ENCODE measurements around the gene PRKN. TPM values are rescaled to one million over a fixed set of nuclear protein-coding genes. Genes with fewer than 3 reads are reported as not detected.

Gene PRKN
- total and polyA plus RNA-seq, 2 experiments from 2014 or later = 1.2 to 2.3 TPM

DNA sequence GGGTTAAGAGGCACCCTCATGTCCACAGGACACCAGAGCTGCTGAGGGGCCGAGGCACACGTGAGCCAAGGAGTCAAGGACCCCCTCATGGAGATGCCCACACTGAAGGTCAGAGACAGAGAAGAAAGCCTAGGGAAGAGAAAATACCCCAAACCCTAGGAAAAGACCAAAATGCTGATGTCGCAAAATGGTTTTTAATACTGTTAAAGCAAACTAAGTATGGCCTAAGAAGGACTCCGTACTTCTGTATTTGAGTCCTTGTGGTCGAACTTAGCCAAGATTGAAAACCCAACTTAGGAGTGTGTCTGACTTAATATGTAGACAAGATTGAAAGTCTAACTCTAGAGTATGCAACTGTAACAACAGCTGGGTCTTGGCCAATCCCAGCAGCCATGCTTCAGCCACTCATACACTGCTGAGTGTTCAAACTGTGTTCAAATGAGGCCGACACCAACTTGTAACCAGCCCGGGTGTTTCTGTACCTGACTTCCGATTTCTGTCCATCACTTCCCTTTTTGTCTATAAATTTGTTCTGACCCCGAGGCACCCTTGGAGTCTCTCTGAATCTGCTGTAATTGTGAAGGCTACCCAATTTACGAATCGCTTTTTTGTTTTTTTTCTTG lies 1361.2 kb downstream of the PRKN start:
- DNase-seq = no peak
- no peaks in the 10 kb centered on the region for H3F3A ChIP-seq (ENCODE audit: insufficient read depth)
- no peaks in the 10 kb centered on the region for H3K36me3 ChIP-seq (ENCODE audit: low read depth)
- H3K79me2 ChIP-seq (ENCODE audit: insufficient read depth) = no peaks in the 10 kb centered on the region
- H3K9ac ChIP-seq = no peak overlapping the region
- H3K4me1 ChIP-seq (ENCODE audit: insufficient read depth) = peaks cover 5% of the 10 kb centered on the region; the same call in 1 of the 2 replicates
- H3K27me3 ChIP-seq (replicated peaks; ENCODE audit: insufficient read depth) = no peaks in the 10 kb centered on the region
- no peaks in the 10 kb centered on the region for H4K20me1 ChIP-seq (ENCODE audit: insufficient read depth)
- H3K9me3 ChIP-seq (ENCODE audit: low read depth) = no peaks in the 10 kb centered on the region
- H3K4me3 ChIP-seq = no peak overlapping the region
- no peak for TF ChIP-seq EZH2phosphoT487 (IDR thresholded peaks at IDR 0.05; ENCODE audit: insufficient read depth, low read depth)
- no peak for TF ChIP-seq EZH2 (IDR thresholded peaks at IDR 0.05; ENCODE audit: insufficient read depth, poor library complexity, severe bottlenecking)
- in situ Hi-C loops (cut with MboI) = loop anchor here (10.0 to 25.0 kb wide), 2 partner anchors 202 to 854 kb away; no protein-coding TSS in a partner anchor
- H3K9me2 ChIP-seq (ENCODE audit: insufficient read depth) = no peaks in the 10 kb centered on the region
- no peak overlapping the region for H2AFZ ChIP-seq
- 92 to 93% methylated on average over 11 of the region's 11 CpGs for WGBS, 2 experiments (ENCODE audit: low coverage in 1 of 2, low lambda C conversion rate in 2 of 2, missing lambda C conversion rate in 2 of 2)
- H3K27ac ChIP-seq = no peak overlapping the region
- no peak overlapping the region for H3K4me2 ChIP-seq (ENCODE audit: unreplicated experiment)

DNA sequence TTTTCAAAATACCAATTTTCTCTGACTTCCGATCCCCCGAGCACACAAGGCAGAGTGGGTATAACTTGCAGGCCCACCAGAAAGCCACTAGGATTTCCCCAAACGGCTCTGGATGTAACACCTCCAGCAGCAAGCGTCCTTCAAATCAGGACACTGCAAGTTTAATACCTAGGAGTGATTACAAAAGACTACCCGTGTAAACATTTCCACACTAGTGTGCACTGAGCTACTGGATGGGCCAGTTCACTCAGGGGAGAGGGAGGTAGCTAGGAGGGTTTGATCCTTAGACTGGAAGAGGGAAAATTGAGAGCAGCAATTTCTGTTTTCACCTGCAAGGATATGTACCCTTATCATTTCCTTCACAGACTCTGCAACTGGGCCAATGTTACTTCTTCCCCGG lies 1361.9 kb downstream of the PRKN start:
- no peaks in the 10 kb centered on the region for H3F3A ChIP-seq (ENCODE audit: insufficient read depth)
- H3K4me3 ChIP-seq = no peak overlapping the region
- H3K9ac ChIP-seq = no peak overlapping the region
- no peaks in the 10 kb centered on the region for H3K9me3 ChIP-seq (ENCODE audit: low read depth)
- 65% methylated on average over 6 of the region's 6 CpGs for WGBS, 2 experiments (ENCODE audit: low coverage in 1 of 2, low lambda C conversion rate in 2 of 2, missing lambda C conversion rate in 2 of 2)
- no peaks in the 10 kb centered on the region for H3K27me3 ChIP-seq (replicated peaks; ENCODE audit: insufficient read depth)
- no peak for DNase-seq
- no peaks in the 10 kb centered on the region for H3K9me2 ChIP-seq (ENCODE audit: insufficient read depth)
- no peak overlapping the region for H3K27ac ChIP-seq
- no peaks in the 10 kb centered on the region for H4K20me1 ChIP-seq (ENCODE audit: insufficient read depth)
- no peak overlapping the region for H3K4me2 ChIP-seq (ENCODE audit: unreplicated experiment)
- in situ Hi-C loops (cut with MboI) = loop anchor here (10.0 to 25.0 kb wide), 2 partner anchors 201 to 853 kb away; no protein-coding TSS in a partner anchor
- no peak overlapping the region for H2AFZ ChIP-seq
- TF ChIP-seq EZH2phosphoT487 (IDR thresholded peaks at IDR 0.05; ENCODE audit: insufficient read depth, low read depth) = no peak
- no peak for TF ChIP-seq EZH2 (IDR thresholded peaks at IDR 0.05; ENCODE audit: insufficient read depth, poor library complexity, severe bottlenecking)
- H3K4me1 ChIP-seq (ENCODE audit: insufficient read depth) = peaks cover 5% of the 10 kb centered on the region; the same call in 1 of the 2 replicates
- H3K36me3 ChIP-seq (ENCODE audit: low read depth) = no peaks in the 10 kb centered on the region
- H3K79me2 ChIP-seq (ENCODE audit: insufficient read depth) = no peaks in the 10 kb centered on the region

DNA sequence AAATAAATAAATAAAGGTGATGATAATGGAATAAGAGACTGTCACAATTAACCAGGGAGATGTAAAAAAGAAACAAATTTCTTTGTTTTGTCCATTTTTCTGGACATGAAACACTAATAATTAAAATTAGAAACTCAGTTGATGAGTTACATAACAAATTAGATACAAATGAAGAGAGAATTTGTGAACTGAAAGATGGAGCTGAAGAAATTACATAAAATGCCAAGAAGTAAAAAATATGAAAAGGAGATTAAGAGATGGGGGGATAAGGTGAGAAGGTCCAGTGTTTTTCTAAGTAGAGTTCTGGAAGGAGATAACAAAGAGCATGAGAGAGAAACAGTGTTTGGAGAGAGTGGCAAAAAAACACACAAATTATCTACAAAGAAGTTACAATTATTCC lies 1364.3 kb downstream of the PRKN start:
- Histone ChIP-seq H3K36me3 (ENCODE audit: low read depth) (no peaks in the 10 kb centered on the region), H3K9ac (no peak overlapping the region), H3K27me3 (replicated peaks; ENCODE audit: insufficient read depth) (no peaks in the 10 kb centered on the region), H4K20me1 (ENCODE audit: insufficient read depth) (no peaks in the 10 kb centered on the region), H3K9me3 (ENCODE audit: low read depth) (no peaks in the 10 kb centered on the region), H3K4me2 (ENCODE audit: unreplicated experiment) (no peak overlapping the region), H3F3A (ENCODE audit: insufficient read depth) (no peaks in the 10 kb centered on the region), H3K9me2 (ENCODE audit: insufficient read depth) (no peaks in the 10 kb centered on the region), H2AFZ (no peak overlapping the region), H3K4me1 (ENCODE audit: insufficient read depth) (no peaks in the 10 kb centered on the region), H3K79me2 (ENCODE audit: insufficient read depth) (no peaks in the 10 kb centered on the region), H3K27ac (no peak overlapping the region), H3K4me3 (no peak overlapping the region)
- no peak for DNase-seq
- no peak for TF ChIP-seq EZH2phosphoT487 (IDR thresholded peaks at IDR 0.05; ENCODE audit: insufficient read depth, low read depth)
- TF ChIP-seq EZH2 (IDR thresholded peaks at IDR 0.05; ENCODE audit: insufficient read depth, poor library complexity, severe bottlenecking) = no peak
- in situ Hi-C loops (cut with MboI) = loop anchor here (10.0 to 25.0 kb wide), 2 partner anchors 198 to 851 kb away; no protein-coding TSS in a partner anchor

DNA sequence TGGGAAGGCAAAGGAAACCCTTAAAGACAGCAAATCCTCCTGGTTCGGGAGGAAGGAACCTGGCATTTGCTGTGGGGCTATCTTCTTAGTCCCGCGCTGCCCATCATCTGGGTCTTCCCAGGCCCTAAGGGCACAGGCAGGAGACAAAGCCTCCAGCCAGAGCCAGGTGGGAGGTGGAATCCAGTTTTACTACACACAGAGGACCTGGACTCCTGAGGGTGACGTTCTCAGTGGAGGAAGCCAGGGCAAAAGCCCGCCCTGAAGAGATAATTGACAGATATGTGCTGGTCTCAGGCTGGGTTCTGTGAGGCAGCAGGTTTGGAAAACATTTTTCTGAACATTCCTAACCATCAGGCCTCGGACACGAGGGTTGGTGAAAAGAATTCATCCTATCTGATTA lies 1365.3 kb downstream of the PRKN start:
- WGBS, 2 experiments (ENCODE audit: low coverage in 1 of 2, low lambda C conversion rate in 2 of 2, missing lambda C conversion rate in 2 of 2) = 85% methylated on average over 7 of the region's 7 CpGs
- Histone ChIP-seq H3K9me3 (ENCODE audit: low read depth) (no peaks in the 10 kb centered on the region), H3K79me2 (ENCODE audit: insufficient read depth) (no peaks in the 10 kb centered on the region), H3K27me3 (replicated peaks; ENCODE audit: insufficient read depth) (no peaks in the 10 kb centered on the region), H3K27ac (no peak overlapping the region), H2AFZ (no peak overlapping the region), H3K9ac (no peak overlapping the region), H3K4me3 (no peak overlapping the region), H3K36me3 (ENCODE audit: low read depth) (no peaks in the 10 kb centered on the region), H3K4me1 (ENCODE audit: insufficient read depth) (no peaks in the 10 kb centered on the region), H4K20me1 (ENCODE audit: insufficient read depth) (no peaks in the 10 kb centered on the region), H3F3A (ENCODE audit: insufficient read depth) (no peaks in the 10 kb centered on the region), H3K9me2 (ENCODE audit: insufficient read depth) (no peaks in the 10 kb centered on the region), H3K4me2 (ENCODE audit: unreplicated experiment) (no peak overlapping the region)
- DNase-seq = no peak
- in situ Hi-C loops (cut with MboI) = loop anchor here (10.0 to 25.0 kb wide), 2 partner anchors 197 to 850 kb away; no protein-coding TSS in a partner anchor
- no peak for TF ChIP-seq EZH2phosphoT487 (IDR thresholded peaks at IDR 0.05; ENCODE audit: insufficient read depth, low read depth)
- no peak for TF ChIP-seq EZH2 (IDR thresholded peaks at IDR 0.05; ENCODE audit: insufficient read depth, poor library complexity, severe bottlenecking)
